OCI-LY3 (cell line): ENCODE data around the gene MFSD12.
"Not testable (repeated sequence)": the region's sequence is repeated elsewhere in the genome, so short reads cannot be mapped to it uniquely, and the experiment has no call there.

ENCODE experiments used
- H2AFZ ChIP-seq: fragments of 200-600, 300-600 bp; shearing (Covaris generic); 2 replicates; pipeline ENCODE4 v1.6.0; 2014; ENCODE audit warnings: antibody characterized with exemption, low read depth, low read length
- H3K27ac ChIP-seq: fragments of 200-600, 300-600 bp; sonication (generic); 2 replicates; pipeline ENCODE4 v1.5.1; 2014; ENCODE audit warnings: mild to moderate bottlenecking, low read length, moderate library complexity, mixed read lengths
- H3K27me3 ChIP-seq: fragments of 200-600, 300-600 bp; sonication (generic); 2 replicates; pipeline ENCODE4 v1.6.1; 2014; ENCODE audit warnings: low read depth, low read length, mixed read lengths
- H3K36me3 ChIP-seq: fragments of 200-600, 300-600 bp; sonication (generic); replicated peaks from 2 replicates; pipeline ENCODE3; 2014; ENCODE audit warnings: low read depth, low read length, mixed read lengths
- H3K4me1 ChIP-seq: fragments of 300-600, 200-600 bp; sonication (generic); 2 replicates; pipeline ENCODE4 v1.6.1; 2014; ENCODE audit warnings: low read length, mixed read lengths
- H3K4me2 ChIP-seq: fragments of 200-600, 300-600 bp; sonication (generic); 2 replicates; pipeline ENCODE4 v1.6.1; 2014; ENCODE audit warnings: low read length, mixed read lengths
- H3K4me3 ChIP-seq: fragments of 300-600, 200-600 bp; sonication (generic); 2 replicates; pipeline ENCODE4 v1.5.1; 2014; ENCODE audit warnings: antibody characterized with exemption, mild to moderate bottlenecking, low read length, moderate library complexity
- H3K79me2 ChIP-seq: fragments of 300-600, 200-600 bp; shearing (Covaris generic); 2 replicates; pipeline ENCODE4 v1.6.1; 2014; ENCODE audit warnings: mild to moderate bottlenecking, low read length, mixed read lengths
- H3K9ac ChIP-seq: fragments of 300-600, 200-600 bp; shearing (Covaris generic); 2 replicates; pipeline ENCODE4 v1.6.0; 2014; ENCODE audit warnings: mild to moderate bottlenecking, low read length, moderate library complexity
- H3K9me3 ChIP-seq: fragments of 200-600, 300-600 bp; shearing (Covaris generic); 2 replicates; pipeline ENCODE4 v1.6.1; 2014; ENCODE audit warnings: low read length, mixed read lengths; ENCODE audit not compliant: insufficient read depth
- H4K20me1 ChIP-seq: fragments of 200-600, 300-600 bp; sonication (generic); 2 replicates; pipeline ENCODE4 v1.6.1; 2016; ENCODE audit warnings: low read length, mixed read lengths; ENCODE audit not compliant: insufficient read depth
- CTCF ChIP-seq: fragments of 200-600, 300-600 bp; sonication (generic); IDR thresholded peaks from 2 replicates; pipeline ENCODE4 v1.5.1; 2014; ENCODE audit warnings: antibody characterized with exemption, low read length, low read depth
- EZH2phosphoT487 ChIP-seq: fragments of 200-600 bp; shearing (Covaris generic); IDR thresholded peaks from 2 replicates; pipeline ENCODE4 v1.6.1; 2018; ENCODE audit warnings: antibody characterized with exemption, mixed run types, low read depth

Gene MFSD12

GRCh38 chr19:3586707-3587346 lies 29.4 kb upstream of the MFSD12 start:
- Histone ChIP-seq H4K20me1 (no peaks in the 10 kb centered on the region), H3K9ac (no peak overlapping the region), H2AFZ (no peak overlapping the region), H3K27ac (no peak overlapping the region), H3K4me1 (no peaks in the 10 kb centered on the region), H3K9me3 (no peaks in the 10 kb centered on the region), H3K79me2 (no peaks in the 10 kb centered on the region), H3K36me3 (no peaks in the 10 kb centered on the region), H3K4me2 (no peak overlapping the region), H3K4me3 (no peak overlapping the region), H3K27me3 (no peaks in the 10 kb centered on the region)
- TF ChIP-seq CTCF (no peak), EZH2phosphoT487 (no peak)

- H3K9ac ChIP-seq, result no peak overlapping the region
- H3K9me3 ChIP-seq, result no peaks in the 10 kb centered on the region
- no peaks in the 10 kb centered on the region for H4K20me1 ChIP-seq
- no peaks in the 10 kb centered on the region for H3K4me1 ChIP-seq
- H3K27me3 ChIP-seq, result no peaks in the 10 kb centered on the region
- H3K4me2 ChIP-seq, result no peak overlapping the region
- no peak overlapping the region for H2AFZ ChIP-seq
- peak; percentile 60 for TF ChIP-seq CTCF
- no peak for TF ChIP-seq EZH2phosphoT487
- no peak overlapping the region for H3K4me3 ChIP-seq
- H3K27ac ChIP-seq, result no peak overlapping the region
- H3K36me3 ChIP-seq, result no peaks in the 10 kb centered on the region
- H3K79me2 ChIP-seq, result no peaks in the 10 kb centered on the region
Observed at GRCh38 chr19:3586127-3586626, 28.8 kb upstream of the MFSD12 start.

DNA sequence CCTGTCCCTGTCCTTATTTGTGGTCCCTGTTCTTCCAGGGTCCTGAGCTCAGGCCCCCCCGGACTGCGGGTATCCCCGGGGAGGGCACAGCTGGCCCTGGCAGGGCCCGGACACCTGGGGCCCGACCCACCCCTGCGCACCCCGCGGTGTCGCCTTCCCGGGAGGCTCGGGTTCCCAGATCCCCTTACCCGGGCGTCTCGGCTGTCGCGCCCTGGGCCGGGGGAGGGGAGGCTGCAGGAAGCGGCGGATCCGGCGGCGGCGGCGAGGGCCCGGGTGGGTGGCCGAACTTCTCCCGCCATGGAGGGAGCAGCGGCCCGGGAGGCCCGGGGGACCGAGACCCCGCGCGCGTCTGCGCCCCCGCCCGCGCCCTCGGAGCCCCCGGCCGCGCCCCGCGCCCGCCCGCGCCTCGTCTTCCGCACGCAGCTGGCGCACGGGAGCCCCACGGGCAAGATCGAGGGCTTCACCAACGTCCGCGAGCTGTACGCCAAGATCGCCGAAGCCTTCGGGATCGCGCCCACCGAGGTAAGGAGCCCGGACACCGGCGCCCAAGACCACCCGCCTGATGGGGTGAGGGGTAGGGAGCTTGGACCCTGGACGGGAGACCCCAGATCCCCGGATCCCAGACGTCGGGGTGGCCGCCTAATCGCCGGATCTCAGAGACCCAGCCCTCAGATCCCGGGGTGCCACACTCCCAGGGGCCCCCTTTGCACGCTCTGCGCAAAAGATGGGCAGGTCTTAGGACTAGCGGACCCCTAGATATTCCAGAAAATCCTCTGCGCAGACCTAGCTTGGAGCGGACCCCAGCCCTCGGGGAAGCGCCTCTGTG lies 28.1 kb upstream of the MFSD12 start, which contains the start of gene GIPC3:
GIPC3 (plus strand) TSS at position 178 of the 826 bp plus-strand sequence; CDS start at position 298, 120 bp downstream.
- no peak within 1 kb of the TSS for H2AFZ ChIP-seq

GRCh38 chr19:3584036-3584802 lies 26.8 kb upstream of the MFSD12 start:
- H3K4me3 ChIP-seq, H3K27me3 ChIP-seq, H3K9ac ChIP-seq, H3K4me1 ChIP-seq, H3K9me3 ChIP-seq, H3K27ac ChIP-seq, H3K79me2 ChIP-seq, H2AFZ ChIP-seq, H3K4me2 ChIP-seq, H3K36me3 ChIP-seq, H4K20me1 ChIP-seq: not testable (repeated sequence)

More for the DNA sequence above, 28.1 kb upstream of the MFSD12 start, which contains the start of gene GIPC3:
- H3K9me3 ChIP-seq, result no peaks in the 10 kb centered on the region
- no peak within 1 kb of the TSS for H3K27ac ChIP-seq
- no peaks in the 10 kb centered on the region for H3K36me3 ChIP-seq
- no peaks in the 10 kb centered on the region for H3K27me3 ChIP-seq
- TF ChIP-seq CTCF (no peak), EZH2phosphoT487 (no peak)
- no peaks in the 10 kb centered on the region for H3K79me2 ChIP-seq
- H3K4me3 ChIP-seq, result no peak within 1 kb of the TSS
- H3K4me2 ChIP-seq, result no peak within 1 kb of the TSS
- H4K20me1 ChIP-seq, result no peaks in the 10 kb centered on the region
- no peak within 1 kb of the TSS for H3K9ac ChIP-seq
- H3K4me1 ChIP-seq, result no peaks in the 10 kb centered on the region

GRCh38 chr19:3581792-3582191 lies 24.4 kb upstream of the MFSD12 start:
- not testable (repeated sequence) for H3K9me3 ChIP-seq, H2AFZ ChIP-seq, H3K9ac ChIP-seq, H3K27me3 ChIP-seq, H3K4me1 ChIP-seq, H3K79me2 ChIP-seq, H3K27ac ChIP-seq, H4K20me1 ChIP-seq, H3K4me2 ChIP-seq, H3K4me3 ChIP-seq, H3K36me3 ChIP-seq
